Measurements from ENCODE around the gene FUT8. TPM values are rescaled to one million over a fixed set of nuclear protein-coding genes. Genes with fewer than 3 reads are reported as not detected.

FUT8 gene
- total RNA-seq, 1 donor: 124 TPM

DNA sequence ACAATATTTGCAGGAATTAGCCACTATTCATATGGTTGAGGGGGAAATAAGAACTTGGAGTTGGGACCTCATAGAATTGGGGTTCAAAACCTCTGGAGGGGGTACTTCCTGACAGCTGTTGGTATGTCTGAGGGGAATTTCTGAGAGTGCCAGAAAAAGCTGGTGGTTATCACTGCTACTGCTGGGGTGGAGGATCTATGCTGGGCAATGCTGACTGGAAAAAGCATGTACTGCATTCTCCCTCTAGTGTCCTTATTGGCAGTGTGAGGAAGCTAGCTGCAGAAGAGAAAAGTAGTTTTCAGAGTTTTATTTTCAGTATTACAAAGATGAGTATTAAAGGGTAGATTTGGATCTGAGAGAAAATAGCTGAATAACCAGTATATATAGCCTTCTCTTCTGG lies 88.8 kb downstream of the FUT8 start:
- no peaks in the 10 kb centered on the region for H3K27me3 ChIP-seq (ENCODE audit: insufficient read depth, low read length)
- H3K4me2 ChIP-seq (ENCODE audit: insufficient read depth, low read length): no peak overlapping the region
- no peaks in the 10 kb centered on the region for H3K36me3 ChIP-seq (ENCODE audit: insufficient read depth, low read length)
- no peak for TF ChIP-seq CTCF (IDR thresholded peaks at IDR 0.05; ENCODE audit: extremely low read depth, low read depth, low read length)
- H3K4me3 ChIP-seq (ENCODE audit: insufficient read depth, low read length): no peak overlapping the region
- H3K79me2 ChIP-seq (ENCODE audit: insufficient read depth, low read length): peaks cover 24% of the 10 kb centered on the region
- H4K20me1 ChIP-seq (ENCODE audit: insufficient read depth, low read length): peaks cover 6% of the 10 kb centered on the region
- no peak overlapping the region for H3K27ac ChIP-seq (ENCODE audit: low read depth, low read length)
- H2AFZ ChIP-seq (ENCODE audit: low read length): no peak overlapping the region
- DNase-seq (ENCODE audit: insufficient read length, low spot score, missing footprints): peak; percentile 1
- H3K9me3 ChIP-seq (ENCODE audit: low read depth, low read length): no peaks in the 10 kb centered on the region
- H3K4me1 ChIP-seq (ENCODE audit: insufficient read depth, low read length): peaks cover 10% of the 10 kb centered on the region

DNA sequence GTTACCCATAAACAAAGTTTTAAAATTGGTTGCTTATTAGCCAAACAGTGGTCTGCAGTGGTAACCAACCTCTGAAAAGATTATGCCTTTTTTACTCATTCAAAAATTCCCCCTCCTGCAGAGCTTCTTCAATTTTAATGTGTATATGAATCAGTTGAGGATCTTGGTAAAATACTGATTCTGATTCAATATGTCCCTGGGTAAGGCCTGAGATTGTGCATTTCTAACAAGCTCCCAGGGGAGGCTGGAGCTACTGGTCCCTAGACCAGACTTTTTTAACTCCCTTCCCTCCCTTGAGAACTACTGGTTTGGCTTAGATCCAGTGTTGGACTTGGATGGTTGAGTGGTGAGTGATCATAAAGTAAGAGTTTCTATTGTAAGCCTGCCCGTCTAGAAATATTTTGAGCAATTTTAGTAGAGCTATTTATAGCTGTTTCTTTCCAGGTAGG lies 90.2 kb downstream of the FUT8 start:
- TF ChIP-seq CTCF (IDR thresholded peaks at IDR 0.05; ENCODE audit: extremely low read depth, low read depth, low read length): no peak
- Histone ChIP-seq H4K20me1 (ENCODE audit: insufficient read depth, low read length) (peaks cover 6% of the 10 kb centered on the region), H3K36me3 (ENCODE audit: insufficient read depth, low read length) (no peaks in the 10 kb centered on the region), H3K4me2 (ENCODE audit: insufficient read depth, low read length) (peak overlapping the region; percentile 3), H3K27me3 (ENCODE audit: insufficient read depth, low read length) (no peaks in the 10 kb centered on the region), H3K9me3 (ENCODE audit: low read depth, low read length) (no peaks in the 10 kb centered on the region), H3K27ac (ENCODE audit: low read depth, low read length) (no peak overlapping the region), H3K79me2 (ENCODE audit: insufficient read depth, low read length) (peaks cover 31% of the 10 kb centered on the region), H2AFZ (ENCODE audit: low read length) (no peak overlapping the region), H3K4me1 (ENCODE audit: insufficient read depth, low read length) (peaks cover 10% of the 10 kb centered on the region), H3K4me3 (ENCODE audit: insufficient read depth, low read length) (no peak overlapping the region)
- peak; percentile 54 for DNase-seq (ENCODE audit: insufficient read length, low spot score, missing footprints)

- DNase-seq (ENCODE audit: insufficient read length, low spot score, missing footprints): no peak
- Histone ChIP-seq H3K27me3 (ENCODE audit: insufficient read depth, low read length) (no peaks in the 10 kb centered on the region), H3K4me1 (ENCODE audit: insufficient read depth, low read length) (peaks cover 6% of the 10 kb centered on the region), H3K9me3 (ENCODE audit: low read depth, low read length) (no peaks in the 10 kb centered on the region), H2AFZ (ENCODE audit: low read length) (no peak overlapping the region), H3K36me3 (ENCODE audit: insufficient read depth, low read length) (no peaks in the 10 kb centered on the region), H3K4me3 (ENCODE audit: insufficient read depth, low read length) (no peak overlapping the region), H3K4me2 (ENCODE audit: insufficient read depth, low read length) (no peak overlapping the region), H3K27ac (ENCODE audit: low read depth, low read length) (no peak overlapping the region), H4K20me1 (ENCODE audit: insufficient read depth, low read length) (peaks cover 6% of the 10 kb centered on the region), H3K79me2 (ENCODE audit: insufficient read depth, low read length) (peaks cover 28% of the 10 kb centered on the region)
- TF ChIP-seq CTCF (IDR thresholded peaks at IDR 0.05; ENCODE audit: extremely low read depth, low read depth, low read length): no peak
Measured at GRCh38 chr14:65503771-65504170, 91.2 kb downstream of the FUT8 start.

DNA sequence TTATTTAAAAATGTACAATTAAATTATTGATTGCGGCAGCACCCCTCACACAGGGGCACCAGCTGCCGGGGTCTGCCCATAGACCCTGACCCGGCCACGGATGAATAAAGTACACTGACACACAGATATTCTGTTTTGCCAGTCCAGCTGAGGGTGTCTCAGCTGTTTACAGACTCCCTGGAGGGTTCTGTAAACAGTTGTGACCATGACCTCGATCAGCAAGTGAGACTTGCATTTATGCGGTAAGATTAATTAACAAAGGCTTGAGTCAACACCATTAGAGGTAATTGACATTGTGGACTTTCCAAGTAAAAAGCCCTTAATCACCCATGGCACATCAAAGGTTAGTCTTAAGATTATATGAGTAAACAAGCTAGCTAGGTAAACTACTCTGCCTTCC lies 94.3 kb downstream of the FUT8 start:
- H3K79me2 ChIP-seq (ENCODE audit: insufficient read depth, low read length): peaks cover 35% of the 10 kb centered on the region
- no peak overlapping the region for H3K4me3 ChIP-seq (ENCODE audit: insufficient read depth, low read length)
- no peak overlapping the region for H3K27ac ChIP-seq (ENCODE audit: low read depth, low read length)
- no peak for TF ChIP-seq CTCF (IDR thresholded peaks at IDR 0.05; ENCODE audit: extremely low read depth, low read depth, low read length)
- no peaks in the 10 kb centered on the region for H3K27me3 ChIP-seq (ENCODE audit: insufficient read depth, low read length)
- H3K4me1 ChIP-seq (ENCODE audit: insufficient read depth, low read length): peaks cover 6% of the 10 kb centered on the region
- no peaks in the 10 kb centered on the region for H3K9me3 ChIP-seq (ENCODE audit: low read depth, low read length)
- H4K20me1 ChIP-seq (ENCODE audit: insufficient read depth, low read length): peaks cover 4% of the 10 kb centered on the region
- peak; percentile 29 for DNase-seq (ENCODE audit: insufficient read length, low spot score, missing footprints)
- H2AFZ ChIP-seq (ENCODE audit: low read length): no peak overlapping the region
- no peaks in the 10 kb centered on the region for H3K36me3 ChIP-seq (ENCODE audit: insufficient read depth, low read length)
- H3K4me2 ChIP-seq (ENCODE audit: insufficient read depth, low read length): no peak overlapping the region
